ENCODE results near the gene SLC39A3.
A peak's percentile ranks its signal among the peaks of the same experiment; 100 is the strongest.

The SLC39A3 gene, protein sequence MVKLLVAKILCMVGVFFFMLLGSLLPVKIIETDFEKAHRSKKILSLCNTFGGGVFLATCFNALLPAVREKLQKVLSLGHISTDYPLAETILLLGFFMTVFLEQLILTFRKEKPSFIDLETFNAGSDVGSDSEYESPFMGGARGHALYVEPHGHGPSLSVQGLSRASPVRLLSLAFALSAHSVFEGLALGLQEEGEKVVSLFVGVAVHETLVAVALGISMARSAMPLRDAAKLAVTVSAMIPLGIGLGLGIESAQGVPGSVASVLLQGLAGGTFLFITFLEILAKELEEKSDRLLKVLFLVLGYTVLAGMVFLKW

DNA sequence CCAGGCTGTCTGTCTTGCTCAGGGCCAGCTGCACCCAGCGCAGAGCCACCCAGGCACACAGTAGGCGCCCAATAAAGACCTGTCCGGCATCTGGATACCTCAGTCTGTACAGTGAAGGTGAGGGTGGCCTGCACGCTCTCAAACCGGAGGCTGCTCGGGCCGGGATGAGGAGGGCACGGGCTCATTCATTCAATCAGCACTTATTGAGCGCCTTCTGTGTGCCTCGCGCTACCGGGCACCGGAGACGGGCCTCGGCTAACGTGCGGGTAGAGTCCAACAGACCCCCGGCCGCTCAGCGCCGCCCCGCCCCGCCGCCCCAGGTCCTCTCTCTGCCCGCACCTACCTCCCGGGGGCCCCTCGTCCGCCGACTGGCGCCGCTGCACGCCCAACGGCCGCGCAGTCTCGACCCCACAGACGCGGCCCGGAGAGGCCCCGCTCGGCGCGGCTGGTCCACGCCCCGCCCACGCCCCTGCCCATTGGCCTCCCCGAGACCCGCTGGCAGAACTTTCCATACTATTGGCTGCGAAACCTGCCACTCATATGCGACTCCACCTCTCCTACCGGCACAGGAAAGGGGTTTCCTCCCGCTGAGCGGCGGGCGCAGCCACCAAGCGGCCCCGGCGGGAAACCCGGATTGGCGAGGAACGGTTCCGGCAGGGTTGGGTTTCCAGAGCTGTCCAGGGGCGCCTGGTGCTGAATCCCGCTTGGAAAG lies at the start of gene SLC39A3:
SLC39A3 (minus strand) TSS at position 416 of the 712 bp plus-strand sequence. CDS start 2,760 bp downstream, outside the sequence.
- peak; percentile 99 for DNase-seq

DNA sequence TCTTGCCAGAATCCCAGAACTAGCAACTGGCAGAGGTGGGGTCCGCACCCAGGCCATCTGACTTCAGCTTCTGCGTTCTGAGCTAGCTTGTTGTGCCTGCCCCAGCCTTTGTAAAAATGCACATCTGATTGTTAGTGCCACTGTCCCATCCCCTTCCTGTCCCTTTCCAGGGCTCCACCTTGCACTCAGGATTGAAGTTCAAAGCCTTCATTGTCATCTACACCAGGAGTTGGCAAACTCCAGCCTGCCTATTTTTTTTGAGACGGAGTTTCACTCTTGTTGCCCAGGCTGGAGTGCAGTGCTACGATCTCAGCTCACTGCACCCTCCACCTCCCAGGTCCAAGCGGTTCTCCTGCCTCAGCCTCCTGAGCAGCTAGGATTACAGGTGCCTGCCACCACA lies 48.4 kb upstream of the SLC39A3 start:
- no peak for DNase-seq

DNA sequence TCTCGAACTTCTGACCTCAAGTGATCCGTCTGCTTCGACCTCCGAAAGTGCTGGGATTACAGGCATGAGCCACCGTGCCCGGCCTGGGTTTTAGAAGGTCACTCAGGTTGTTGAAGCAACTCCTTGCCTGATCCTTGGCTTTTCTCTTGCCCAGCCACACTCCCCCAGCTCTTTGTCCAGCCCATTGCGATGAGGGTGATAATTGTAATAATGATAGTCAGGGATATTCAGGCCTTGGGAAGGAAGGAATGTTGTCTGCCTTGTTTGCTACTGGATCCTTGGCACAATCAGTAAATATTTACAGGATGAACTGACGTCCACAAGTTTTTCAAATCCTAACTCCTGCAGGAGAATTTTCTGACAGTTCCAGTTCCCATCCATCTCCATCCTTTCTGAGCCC lies 47.3 kb upstream of the SLC39A3 start:
- DNase-seq = no peak

DNA sequence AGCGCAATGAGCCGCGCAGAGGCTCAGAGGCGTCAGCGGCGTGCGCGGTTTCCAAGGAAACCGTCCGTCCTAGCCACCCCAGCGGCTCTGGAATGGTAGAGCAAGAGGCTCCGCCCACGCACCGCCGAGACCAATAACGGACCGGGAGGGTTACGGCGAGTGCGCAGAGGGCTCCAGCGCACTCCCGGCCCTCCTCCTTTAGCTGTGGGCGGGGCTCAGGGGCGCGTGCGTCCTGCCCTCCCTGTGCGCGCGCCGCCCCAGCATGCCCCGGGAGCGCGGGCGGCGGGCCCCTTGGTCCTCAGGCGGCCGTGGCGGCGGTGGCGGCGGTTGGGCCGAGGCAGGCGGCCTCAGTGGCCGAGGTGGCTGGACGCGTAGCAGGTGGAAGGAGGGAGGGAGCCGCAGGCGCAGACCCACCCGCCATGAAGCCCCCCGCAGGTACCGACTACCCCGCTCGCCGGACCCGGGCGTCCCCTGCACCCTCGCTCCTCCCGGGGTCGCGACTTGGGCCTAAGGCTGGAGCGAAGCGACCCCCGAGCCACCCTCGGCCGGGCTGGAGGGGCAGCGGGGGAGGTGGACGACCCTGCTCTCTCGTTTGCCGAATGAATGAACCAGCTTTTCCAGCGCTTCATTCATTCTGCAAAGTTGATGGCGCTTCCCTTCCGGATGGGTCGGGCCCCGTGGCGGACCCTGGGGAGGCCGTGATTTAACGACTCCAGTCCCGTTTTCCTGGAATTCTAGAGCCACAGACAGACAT lies 45.6 kb upstream of the SLC39A3 start, which contains the start of gene THOP1:
THOP1 (plus strand) TSS at position 260 of the 754 bp plus-strand sequence; CDS start at position 420, 160 bp downstream.
- DNase-seq = peak; percentile 99

DNA sequence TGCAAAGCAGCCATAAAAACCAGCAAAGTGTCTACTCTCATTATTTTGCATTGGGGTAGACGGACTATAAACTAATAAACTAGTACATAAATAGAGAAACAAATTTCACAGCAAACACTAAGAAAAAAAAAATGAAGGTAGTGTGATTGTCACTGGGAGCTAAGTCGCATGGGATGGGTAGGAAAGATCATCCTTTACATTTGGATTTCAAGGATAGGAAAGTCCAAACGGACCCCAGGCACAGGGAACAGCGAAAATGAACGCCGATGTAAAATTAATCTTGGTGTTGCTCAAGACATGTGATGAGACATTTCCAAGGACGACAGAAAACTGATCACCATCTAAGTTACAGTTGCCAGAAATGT lies 43.9 kb upstream of the SLC39A3 start:
- DNase-seq = no peak

DNA sequence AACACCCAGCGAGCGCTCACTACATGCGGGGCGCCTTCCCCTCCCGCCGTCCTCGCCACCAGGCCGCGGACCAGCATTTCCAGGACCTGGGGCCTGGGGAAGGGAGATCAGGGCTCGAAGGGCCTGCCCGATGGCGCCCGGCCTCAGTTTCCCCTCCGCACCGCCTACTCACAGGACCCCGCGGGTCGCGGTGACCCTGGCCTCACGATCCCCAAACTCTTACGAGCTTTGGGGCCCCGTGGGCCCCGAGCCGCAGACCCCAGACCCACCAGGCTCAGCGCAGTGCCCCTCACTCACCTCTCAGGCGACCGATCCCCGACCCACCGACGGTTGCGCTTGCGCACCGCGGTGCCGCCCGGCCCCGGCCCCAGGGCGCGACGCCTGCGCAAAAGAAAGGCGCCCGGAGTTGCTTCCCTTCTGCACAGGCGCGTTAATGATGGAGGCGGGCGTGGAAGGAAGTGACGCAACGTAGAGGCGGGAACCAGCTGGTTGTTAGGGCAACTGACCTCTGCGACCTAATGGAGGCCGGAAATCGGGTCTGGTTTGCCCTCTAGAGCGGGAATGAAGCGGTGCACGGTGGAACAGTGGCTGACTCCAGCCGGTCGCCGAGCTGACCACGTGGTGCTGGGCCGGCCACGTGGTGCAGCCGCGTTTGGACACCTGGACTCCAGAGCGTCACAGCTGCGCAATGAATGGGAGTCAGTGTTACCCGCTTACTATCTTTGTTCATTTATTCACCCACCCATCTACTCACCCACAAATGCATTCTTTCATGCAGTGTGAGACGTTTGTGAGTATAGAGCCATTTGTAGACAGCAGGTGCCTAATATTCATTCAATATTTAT lies 43.3 kb upstream of the SLC39A3 start, which contains the start of gene SGTA:
SGTA (minus strand) TSS at position 338 of the 845 bp plus-strand sequence. CDS start 14,205 bp downstream, outside the sequence.
- peak; percentile 95 to 96 for DNase-seq

DNA sequence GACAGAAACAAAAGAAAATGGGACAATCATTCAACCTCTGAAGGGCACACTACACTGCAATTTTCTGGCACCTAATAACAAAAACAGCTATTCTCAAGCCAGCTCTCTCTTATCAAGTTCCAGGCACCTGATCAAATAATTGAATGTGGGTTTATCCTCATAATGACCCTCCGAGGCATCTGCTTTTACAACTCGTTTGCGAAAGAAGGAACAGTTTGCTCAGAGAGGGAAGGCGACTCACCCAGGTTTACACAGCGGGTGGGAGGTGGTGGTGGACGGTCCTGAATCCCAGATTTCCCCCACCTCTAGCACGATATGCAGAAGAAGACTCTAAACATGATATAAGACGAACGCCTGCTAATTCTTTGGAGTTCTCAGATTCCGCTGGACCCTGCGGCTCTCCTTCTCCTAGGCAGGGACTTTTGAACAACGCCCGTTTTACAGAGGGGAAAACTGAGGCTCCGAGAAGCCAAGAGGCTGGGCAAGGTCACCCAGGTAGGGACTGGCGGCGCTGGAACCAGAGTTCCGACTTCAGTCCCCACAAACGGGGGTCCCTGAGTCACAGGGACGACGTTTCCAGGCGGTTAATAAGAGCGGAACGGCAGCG lies 42.6 kb upstream of the SLC39A3 start:
- peak in 1 of 2 experiments; percentile 21 for DNase-seq

DNA sequence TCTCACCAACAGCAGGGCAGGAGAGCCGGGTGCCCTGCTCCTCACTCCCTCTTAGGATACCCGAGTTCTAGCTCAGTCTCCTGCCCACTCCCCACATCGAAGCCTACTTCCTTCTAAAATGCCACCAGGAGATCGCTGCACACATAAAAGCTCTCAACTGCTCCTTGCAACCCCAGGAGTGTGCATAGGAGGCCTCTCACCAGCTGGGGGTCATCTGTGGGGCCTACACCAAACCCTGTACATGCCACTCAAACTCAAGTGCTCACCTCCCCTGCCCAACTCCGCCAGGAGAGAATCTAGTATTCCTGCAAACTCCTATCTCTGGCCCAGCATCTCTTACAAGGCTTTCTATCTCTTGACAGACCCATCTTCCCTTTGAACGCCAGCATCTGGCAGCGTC lies 40.5 kb upstream of the SLC39A3 start:
- no peak for DNase-seq

DNA sequence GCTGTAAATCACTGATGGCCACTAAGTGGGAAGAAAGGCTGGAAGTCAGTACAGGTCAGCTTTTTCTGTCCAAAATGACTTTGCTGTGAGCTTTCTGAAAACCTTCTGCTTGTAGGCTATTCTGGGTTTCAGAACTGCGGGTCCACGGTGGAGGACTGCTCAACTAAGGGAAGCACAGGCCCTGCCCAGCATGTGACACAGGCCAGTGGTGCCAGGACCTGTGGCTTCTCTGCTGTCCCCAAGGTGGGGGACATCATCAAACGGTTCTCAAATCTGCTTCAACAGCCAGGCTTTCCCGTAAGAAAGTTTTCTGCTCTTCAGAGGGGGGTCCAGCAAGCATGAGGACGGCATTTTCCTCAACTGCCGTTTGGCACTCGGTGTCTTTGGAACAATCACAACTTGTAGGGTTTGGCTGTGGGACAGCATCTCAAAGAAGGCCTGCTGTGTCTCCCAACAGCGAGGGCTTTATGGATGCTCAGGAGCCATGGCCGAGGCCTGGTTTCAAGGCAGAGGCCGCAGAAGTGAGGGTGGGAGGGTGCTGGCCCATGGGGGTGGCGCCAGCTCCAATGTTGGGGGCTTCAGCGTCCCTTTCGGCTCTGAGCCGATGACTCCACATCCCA lies 39.4 kb upstream of the SLC39A3 start:
- no peak for DNase-seq

DNA sequence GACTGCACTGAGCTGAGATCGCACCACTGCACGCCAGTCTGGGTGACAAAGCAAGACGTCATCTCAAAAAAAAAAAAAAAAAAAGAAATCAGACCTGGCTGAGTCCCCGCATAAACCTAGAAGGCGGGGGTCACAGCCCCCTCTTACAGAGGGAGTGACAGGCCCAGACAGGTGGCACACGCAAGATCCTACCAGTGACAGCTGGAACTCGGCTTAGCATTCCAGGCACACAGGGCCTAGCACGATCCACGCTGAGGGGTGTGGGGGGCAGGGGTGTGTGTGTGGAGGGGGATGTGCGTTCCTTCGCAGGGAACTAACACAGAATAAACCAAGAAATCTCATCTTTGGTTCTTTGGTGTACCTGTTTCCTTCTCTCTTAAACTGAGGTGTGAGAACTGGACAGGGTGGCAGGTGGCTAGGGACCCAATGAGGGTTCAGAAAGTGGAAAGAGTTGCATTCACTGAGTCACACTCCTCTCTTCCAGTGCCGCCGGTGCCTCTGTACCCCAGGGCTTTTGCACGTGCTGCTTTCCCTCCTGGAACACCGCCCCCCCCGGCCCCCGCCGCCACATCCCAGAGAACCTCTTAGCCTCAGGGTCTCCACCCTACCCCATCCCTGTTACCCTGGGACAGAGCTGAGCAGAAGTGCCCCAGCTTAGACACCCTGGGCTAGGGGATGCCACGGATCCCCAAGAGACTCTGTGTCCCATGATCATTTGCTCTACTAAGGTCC lies 38.3 kb upstream of the SLC39A3 start:
- no peak for DNase-seq

DNA sequence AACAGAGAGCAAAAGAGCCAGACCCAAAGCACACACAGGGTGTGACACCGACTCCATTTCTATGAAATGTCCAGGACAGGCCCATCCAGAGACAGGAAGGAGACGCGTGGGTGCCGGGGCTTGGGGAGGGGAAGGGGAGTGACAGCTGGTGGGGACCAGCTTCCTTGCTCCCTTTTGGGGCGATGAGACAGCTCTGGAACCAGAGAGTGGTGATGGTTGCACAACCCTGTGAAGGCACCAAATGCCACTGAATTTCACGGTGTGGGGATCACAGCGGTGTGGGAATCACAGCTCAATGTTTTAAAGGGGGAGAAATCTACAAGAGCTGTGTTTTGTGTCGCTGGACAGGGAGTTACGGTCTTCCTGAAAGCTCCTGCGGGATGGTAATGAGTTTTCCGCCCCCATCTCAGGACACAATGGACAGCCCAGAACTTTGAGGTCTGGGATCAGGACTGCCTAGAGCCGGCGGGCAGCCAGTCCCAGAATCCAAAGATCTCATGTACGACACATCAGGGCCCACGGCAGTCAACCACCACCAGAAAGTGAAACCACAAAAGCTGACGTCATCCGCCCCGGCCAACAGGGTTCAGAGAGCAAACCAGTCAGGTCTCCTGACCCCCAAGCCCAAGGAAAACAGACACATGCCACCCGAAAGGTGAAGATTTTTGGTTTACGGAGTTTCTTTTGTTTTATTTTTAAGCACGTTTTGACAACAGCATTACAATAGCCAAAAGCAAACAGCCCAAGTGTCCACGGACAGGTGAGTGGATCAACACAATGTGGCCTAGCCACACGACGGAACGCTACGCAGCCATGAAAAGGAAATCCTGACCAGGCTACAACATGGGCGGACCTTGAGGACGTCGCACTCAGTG lies 36.0 kb upstream of the SLC39A3 start:
- DNase-seq = peak; percentile 69 to 72

DNA sequence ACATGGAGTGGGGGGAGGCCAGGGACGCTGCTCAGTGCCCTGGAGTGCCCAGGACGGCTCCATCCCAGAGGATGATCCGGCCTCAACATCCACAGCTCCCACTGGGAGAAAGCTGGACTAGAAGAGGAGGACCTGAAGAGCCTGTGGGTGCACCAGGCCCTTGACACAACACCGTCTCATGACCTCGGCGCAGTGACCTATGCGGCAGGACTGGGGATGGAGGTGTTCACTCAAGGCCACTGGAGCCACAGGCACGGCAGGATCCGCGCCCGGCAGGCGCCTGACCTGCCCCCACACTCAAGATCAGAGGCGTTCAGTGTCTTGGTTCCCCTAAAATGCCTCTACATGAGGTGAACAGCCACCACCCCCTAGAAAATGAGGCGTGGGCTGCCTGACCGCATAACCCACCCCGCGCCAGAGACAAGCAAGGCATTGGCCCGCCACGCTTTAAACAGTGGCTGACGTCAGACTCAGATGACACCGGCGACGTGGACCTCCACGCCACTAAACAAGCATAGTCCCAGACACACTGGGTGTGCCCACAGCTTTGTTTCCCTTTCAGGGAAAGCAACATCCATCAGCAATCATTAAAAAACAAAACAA lies 35.2 kb upstream of the SLC39A3 start:
- no peak for DNase-seq

DNA sequence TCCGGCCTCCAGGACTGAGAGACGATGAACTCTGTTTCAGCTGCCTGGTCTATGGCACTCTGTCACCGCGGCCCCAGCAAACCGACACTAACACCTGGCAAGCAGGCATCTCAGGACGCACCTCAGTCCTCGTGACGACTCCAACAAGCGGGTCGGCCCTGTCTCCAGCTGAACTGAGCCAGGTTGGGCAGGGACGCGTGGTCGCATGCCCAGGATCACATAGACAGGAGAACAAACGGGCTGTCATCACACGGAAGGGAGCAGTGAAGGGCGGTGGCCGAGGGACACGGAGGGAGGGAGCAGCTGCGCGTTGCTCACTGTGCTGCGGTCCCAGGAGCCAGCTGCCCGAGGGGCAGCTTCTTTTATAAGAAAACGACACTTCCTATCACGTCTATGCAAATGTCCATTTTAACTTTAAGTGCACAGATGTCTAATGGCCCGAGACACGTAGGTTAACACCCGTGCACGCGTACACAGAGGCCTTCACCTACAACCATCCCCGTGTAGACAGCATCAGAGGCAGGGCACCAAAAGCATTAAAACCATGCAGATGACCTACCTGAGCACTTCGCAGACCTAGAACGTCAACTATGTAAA lies 34.4 kb upstream of the SLC39A3 start:
- no peak for DNase-seq

DNA sequence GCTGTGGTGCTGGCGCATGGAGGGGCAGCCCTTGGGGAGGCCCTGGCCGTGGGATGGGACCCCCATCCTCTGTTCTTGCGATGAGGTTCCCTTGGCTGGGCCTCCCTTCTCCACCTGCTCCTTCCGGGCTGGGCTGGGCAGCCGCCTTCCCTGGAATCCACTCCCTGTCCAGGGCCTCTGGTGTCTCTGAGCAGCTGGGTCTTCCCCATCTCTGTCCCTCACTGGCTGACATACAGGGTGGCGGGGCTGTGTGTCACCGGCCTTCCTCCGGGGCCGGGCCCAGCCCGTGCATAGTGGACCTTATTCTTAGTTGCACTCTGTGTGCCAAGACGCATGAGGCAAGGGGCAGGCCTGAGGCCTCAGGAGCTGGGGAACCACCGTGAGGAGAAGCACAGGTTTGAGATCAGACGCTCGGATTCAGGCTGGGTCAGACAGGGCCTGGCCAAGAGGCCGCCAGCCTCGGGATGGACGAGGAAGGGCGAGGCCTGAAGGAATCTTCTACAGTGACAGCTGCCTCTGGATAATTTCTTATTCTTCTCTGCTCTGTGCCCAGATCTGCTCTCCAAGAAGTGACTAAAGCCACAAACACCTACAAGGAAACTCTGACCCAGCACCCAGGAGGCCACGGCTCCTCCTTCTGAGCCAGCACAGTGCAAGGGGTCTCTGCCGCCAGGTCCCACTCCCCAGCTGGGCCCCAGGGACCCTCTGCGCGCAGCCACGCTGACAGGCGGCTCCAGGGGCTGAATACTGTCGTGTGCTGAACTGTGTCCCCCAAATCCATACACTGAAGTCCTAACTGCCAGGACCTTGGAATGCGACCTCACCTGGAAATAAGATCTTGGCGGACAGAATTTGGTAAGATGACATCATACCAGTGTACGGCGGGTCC lies 32.2 kb upstream of the SLC39A3 start:
- DNase-seq = no peak

DNA sequence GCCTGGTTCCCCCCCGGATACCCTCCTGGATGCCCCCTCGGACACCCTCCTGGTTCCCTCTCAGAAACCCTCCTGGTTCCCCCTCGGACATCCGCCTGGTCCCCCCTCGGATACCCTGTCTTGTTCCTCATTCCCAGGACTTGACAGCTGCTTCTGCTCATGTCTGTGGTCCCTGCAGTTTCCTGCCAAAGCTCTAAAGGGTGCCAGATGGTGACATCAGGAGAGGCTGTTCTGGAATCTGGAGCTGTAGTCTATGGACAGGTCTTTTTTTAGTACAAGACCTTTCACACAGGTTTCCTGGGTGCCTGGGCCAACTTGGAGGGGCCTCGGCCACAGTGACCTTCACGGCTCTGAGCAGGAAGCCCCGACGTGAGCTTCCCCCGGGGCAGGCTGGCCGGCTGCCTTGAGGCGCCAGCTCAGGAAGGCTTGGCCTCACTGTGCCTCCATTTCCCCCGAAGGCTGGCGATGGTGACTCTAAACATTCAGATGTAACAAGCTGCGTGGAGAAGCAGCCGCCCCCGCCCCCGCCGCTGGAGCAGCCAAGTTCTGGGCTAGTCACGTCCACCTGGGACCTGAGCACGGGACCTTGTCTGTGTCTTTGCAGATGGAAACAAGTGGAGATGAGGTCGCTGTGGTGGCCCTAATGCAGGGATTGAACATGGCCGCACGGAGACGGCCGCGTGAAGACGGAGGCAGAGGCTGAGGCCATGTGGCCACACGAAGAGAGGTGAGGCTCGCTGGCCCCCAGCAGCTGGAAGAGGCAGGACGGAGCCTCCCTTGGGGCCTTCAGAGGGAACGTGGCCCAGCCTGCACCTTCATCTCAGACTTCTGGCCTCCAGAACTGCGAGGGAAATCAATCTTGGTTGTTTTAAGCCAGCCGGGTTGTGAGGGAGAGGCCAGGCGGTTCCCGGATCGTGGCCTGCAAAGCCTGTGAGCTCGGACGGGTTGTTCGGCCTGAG lies 30.5 kb upstream of the SLC39A3 start:
- DNase-seq = no peak

DNA sequence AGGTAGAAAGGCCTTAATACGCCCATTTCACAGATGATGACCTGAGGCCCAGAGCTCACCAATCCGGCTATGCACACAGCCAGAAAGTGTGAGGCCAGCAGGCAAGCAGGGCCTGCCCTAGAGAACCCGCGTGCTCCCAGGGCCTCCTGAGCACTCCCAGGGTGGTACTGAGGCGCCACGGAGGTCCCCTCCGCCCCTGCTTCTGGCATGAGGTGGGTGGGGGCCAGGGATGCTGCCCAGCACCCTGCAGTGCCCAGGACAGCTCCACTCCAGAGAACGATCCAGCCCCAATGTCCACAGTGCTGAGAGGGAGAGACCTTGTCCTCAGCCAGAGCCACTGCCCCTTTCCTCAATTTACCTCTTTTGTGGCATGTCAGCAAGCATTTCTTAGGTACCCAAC lies 29.4 kb upstream of the SLC39A3 start:
- DNase-seq = no peak
